Caki2 (cell line): Measurements from ENCODE around the gene CGGBP1. TPM values are rescaled to one million over a fixed set of nuclear protein-coding genes. Genes with fewer than 3 reads are reported as not detected.
"Not testable (repeated sequence)": the region's sequence is repeated elsewhere in the genome, so short reads cannot be mapped to it uniquely, and the experiment has no call there.

Source experiments
- DNase-seq: peaks from one replicate; pipeline ENCODE4 v3.0.0-alpha.2; 2015; ENCODE audit warnings: low read depth
- in situ Hi-C: cut with HindIII; loops from 2 replicates; pipeline ENCODE4 v1.10.0; 2016; ENCODE audit warnings: low sequenced_read_pairs, low pct_unique_long_range_greater_than_20kb, mixed read lengths
- total RNA-seq: library from RNA; depleted of rRNA; stranded (reverse); fragments of >200 nt; shearing (Covaris generic); gene quantifications from 2 replicates; pipeline ENCODE4 v1.2.3, GENCODE V29; 2014; ENCODE audit warnings: low replicate concordance

Gene CGGBP1
- total RNA-seq, 1 experiment from 2014 or later: 16.3 TPM

DNA sequence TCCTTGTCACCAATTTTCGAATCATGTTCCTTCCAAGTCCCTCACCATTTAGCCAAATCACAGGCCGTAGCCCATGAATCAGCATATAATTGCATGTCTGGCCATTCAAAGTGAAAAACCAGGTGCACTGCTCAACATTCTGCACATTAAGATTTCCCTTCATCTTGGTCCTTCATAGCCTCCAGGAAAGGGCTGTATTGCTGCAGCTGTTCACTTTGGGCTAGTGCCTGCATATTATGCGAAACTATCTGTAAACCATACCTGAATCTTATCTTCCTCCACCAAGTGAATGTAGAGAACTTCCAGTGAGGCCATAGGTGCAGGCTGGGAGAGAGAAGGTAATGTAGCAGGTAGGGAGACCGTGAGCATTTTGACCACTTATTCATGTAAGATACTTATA, 18.3 kb downstream of the CGGBP1 start:
- in situ Hi-C loops: no loop called here
- no peak for DNase-seq

DNA sequence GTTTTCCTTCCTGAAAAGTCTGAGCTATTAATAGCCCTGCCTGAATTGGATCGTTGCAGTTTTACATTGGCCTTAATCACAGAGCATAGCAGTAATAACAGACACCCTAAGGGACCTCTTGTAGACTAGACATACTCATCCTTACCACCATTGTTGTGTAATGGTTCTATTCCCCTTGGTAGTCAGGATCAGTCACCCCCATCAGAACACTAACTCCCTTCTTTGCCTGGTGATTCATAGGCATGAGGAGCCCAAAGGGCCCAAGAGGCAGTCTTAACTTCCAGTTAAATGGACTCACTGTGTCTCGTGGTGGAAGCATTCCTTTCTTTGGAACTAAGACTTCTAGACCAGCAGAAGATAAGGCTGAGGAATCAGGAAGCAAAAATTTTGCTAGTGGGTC, 20.2 kb downstream of the CGGBP1 start:
- DNase-seq: no peak

GRCh38 chr3:88036221-88036620, 22.6 kb downstream of the CGGBP1 start:
- in situ Hi-C loops: no loop called here
- DNase-seq: no peak

More for the DNA sequence above, 20.2 kb downstream of the CGGBP1 start:
- in situ Hi-C loops: no loop called here

- in situ Hi-C loops: no loop called here
- no peak for DNase-seq
These were observed 24.1 kb downstream of the CGGBP1 start for GRCh38 chr3:88034491-88035275.

GRCh38 chr3:88033808-88034207, 25.0 kb downstream of the CGGBP1 start:
- in situ Hi-C loops: no loop called here

GRCh38 chr3:88033079-88033478, 25.7 kb downstream of the CGGBP1 start:
- in situ Hi-C loops: no loop called here
- no peak for DNase-seq

More at GRCh38 chr3:88033808-88034207, 25.0 kb downstream of the CGGBP1 start:
- DNase-seq: no peak

DNA sequence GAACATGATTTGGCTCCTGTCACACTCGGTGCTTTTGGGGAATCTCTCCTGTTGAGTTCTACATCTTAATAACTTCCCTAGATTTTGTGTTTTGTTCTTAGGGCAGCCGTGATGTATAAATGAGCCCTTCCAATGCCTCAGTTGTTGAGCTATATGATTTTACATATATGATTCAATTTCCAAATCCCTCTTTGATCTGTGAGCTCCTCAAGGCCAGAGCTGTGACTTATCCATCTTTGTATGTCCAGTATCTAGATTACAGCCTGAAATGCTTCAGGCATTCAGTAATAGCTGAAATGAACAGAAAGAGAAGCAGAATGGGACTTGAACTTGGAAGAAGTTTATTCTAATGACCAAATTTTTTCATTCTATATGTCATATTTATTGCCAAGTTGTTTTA, 26.6 kb downstream of the CGGBP1 start:
- in situ Hi-C loops: no loop called here
- DNase-seq: no peak

DNA sequence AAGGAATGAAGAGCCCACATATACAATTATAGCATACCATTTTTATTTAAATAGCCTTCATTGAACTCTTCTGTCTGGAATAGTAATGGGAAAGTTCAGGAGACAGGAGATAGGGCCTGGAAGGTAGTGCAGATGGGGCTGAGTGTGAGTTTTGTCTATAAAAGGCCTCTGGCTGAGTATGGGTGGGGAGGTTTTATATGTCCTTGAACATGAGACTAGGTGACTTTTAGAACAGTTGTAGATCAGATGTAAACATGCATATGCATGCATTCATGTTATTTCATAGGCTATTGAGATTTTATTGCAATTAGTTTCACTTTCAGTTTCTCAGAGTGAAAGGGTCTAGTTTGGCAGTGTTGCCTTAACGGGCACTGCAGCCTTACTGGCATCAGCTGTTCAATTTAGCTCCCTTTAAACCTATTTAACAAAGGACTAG, 27.1 kb downstream of the CGGBP1 start:
- in situ Hi-C loops: no loop called here
- DNase-seq: peak; percentile 18

DNA sequence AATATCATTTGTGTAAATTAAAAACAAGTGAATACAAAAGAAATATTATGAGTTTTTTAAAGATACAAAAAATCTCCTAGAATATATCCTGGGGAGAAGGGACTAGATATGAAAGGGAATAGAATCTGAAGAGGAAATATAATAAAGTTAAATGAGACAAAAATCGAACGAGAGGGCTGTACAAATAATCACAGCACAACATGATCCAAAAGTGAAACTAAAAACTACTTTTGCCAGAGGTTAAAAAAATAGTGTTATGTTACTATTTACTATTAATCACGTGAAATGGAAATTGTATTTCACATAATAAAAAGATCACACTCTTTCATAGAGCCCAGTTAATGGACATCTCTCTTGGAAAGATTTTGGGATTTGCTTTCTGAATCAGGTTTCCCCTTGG, 28.6 kb downstream of the CGGBP1 start:
- in situ Hi-C loops: no loop called here
- no peak for DNase-seq

DNA sequence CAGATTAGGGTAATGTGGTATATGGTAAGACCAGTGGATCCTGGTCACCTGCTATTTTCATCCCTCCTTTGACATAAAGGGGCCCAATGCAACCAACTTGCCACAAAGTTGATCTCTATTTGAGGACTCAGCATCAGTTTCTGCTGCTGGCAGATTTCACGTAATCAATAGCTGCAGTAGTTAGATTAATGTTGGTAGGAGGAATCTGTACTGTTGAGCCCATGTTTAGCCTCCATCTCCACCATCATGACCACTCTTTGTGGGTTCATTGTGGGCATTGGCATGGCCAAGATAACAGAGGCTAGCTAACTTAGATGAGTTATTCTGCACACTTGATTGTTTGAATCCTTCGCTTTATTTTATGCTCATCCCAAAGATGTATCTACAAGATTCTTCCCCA, 29.9 kb downstream of the CGGBP1 start:
- no peak for DNase-seq
- in situ Hi-C loops: no loop called here

DNA sequence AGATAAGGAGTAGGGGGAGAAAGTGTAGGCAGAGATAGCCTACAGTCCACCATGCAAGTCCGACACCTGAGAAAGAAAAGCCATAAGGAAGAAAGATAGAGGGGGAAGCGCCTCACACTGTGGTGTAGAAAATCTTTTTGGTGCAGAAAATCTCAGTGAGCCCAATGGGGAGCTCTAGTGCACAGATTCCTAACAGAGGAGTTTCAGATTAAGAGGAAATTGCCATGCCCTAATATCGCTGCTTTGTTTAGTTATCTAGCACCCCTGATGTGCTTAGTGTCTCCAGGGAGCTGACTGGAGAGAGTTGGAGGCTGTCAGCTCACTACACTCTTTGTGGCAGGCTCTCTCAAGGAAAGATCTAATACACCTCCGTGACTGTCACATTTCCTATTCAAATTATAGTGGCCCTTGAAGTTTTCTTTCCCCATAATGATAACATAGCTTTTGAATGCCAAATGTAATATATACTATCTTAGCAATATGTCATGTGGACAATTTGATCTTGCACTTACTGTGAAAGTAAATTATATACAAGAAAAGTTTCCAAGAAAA, 33.7 kb downstream of the CGGBP1 start:
- DNase-seq: no peak
- in situ Hi-C loops: no loop called here

GRCh38 chr3:88019024-88019423, 39.8 kb downstream of the CGGBP1 start:
- no peak for DNase-seq
- in situ Hi-C loops: no loop called here

DNA sequence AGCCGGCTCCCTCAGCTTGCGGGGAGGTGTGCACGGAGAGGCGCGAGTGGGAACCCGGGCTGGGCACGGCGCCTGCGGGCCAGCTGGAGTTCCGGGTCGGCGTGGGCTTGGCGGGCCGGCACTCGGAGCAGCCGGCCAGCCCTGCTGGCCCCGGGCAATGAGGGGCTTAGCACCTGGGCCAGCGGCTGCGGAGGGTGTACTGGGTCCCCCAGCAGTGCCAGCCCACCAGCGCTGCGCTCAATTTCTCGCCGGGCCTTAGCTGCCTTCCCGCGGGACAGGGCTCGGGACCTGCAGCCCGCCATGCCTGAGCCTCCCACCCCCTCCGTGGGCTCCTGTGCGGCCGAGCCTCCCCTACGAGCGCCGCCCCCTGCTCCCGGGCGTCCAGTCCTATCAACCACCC, 43.1 kb downstream of the CGGBP1 start:
- in situ Hi-C loops, DNase-seq: not testable (repeated sequence)

DNA sequence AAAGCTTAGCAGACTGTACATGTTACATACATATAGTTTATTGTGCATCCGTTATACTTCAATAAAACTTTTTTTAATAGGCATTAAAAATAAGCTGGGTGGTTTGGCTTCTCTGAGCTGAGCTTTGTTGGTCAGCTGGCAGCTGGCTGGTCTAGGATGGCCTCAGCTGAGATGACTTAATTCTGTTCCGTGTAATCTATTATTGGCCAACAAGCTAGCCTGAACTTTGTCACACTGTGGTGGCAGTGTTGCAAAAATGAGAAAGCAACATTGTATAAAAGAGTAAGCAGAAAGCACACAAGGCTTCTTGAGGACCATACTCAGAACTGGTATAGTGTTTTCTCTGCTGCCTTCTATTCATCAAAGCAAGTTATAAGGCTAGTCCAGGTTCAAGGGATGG, 45.2 kb downstream of the CGGBP1 start:
- in situ Hi-C loops: no loop called here
- DNase-seq: no peak

- in situ Hi-C loops: no loop called here
- DNase-seq: no peak
These were observed 48.0 kb downstream of the CGGBP1 start for GRCh38 chr3:88010810-88011209.

DNA sequence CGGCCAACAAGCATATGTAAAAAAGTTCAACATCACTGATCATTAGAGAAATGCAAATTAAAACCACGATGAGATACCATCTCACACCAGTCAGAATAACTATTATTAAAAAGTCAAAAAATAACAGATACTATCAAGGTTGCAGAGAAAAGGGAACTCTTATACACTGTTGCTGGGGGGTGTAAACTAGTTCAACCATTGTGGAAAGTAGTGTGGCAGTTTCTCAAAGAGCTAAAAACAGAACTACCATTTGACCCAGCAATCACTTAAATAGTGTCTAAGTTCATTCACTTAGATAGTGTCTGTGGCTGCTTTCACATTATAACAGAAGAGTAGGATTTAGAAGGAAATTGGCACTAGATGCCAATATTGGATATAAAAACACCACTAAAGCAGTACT, 49.7 kb downstream of the CGGBP1 start:
- DNase-seq: no peak
- in situ Hi-C loops: no loop called here

GRCh38 chr3:88005066-88005465, 53.7 kb downstream of the CGGBP1 start:
- DNase-seq: no peak
- in situ Hi-C loops: no loop called here

DNA sequence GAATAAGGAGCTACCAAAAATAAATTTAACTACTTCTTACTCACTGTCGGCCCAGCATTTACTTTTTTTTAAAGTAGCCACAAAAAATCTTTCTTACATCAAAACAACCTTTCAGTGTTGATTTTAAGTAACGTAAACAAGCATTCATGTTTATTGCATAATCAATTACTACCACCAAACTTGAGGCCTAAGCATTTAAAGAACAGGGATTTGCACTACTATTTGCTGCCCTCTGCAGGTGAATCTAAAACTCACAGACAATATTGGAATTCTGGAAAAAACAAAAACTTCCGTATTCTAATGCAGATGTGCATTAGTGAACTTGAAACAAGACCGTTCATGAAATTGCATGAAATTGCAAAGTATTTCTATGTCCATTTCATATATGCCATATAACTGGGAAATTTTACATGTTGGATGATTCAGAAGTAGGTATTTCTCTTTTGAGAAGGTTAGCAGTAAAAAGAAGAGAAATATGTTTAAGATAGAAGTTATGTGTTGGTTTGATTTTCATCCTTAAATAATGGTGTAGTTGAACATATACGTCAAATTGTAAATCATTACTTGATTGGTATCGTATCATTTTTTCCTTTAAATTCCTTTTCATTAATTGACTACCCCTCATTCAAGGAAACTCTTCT, 55.6 kb downstream of the CGGBP1 start:
- DNase-seq: peak; percentile 14
- in situ Hi-C loops: no loop called here

GRCh38 chr3:88002448-88002847, 56.4 kb downstream of the CGGBP1 start:
- in situ Hi-C loops: no loop called here
- no peak for DNase-seq
